Stimulated activated CD4-positive, alpha-beta T cell treated with anti-CD3 and anti-CD28 coated beads, Interleukin-2, amount 100 ng/mL, for 24 hours (primary cell): ENCODE measurements around the gene CPXM2.
"Not testable (repeated sequence)": the region's sequence is repeated elsewhere in the genome, so short reads cannot be mapped to it uniquely, and the experiment has no call there.

ENCODE experiments used
- DNase-seq, 2 donors: peaks; one replicate each; pipeline ENCODE4 v3.0.0-alpha.2; 2020

CPXM2 gene

GRCh38 chr10:123766012-123766411 lies 125.6 kb downstream of the CPXM2 start:
- no peak for DNase-seq

GRCh38 chr10:123761666-123762230 lies 129.9 kb downstream of the CPXM2 start:
- no peak for DNase-seq

GRCh38 chr10:123761038-123761428 lies 130.6 kb downstream of the CPXM2 start:
- DNase-seq: no peak

GRCh38 chr10:123760356-123761037 lies 131.1 kb downstream of the CPXM2 start:
- no peak for DNase-seq

- DNase-seq: no peak
Observed at GRCh38 chr10:123759501-123760031, 132.0 kb downstream of the CPXM2 start.

GRCh38 chr10:123759041-123759440 lies 132.6 kb downstream of the CPXM2 start:
- DNase-seq: no peak

GRCh38 chr10:123757853-123758252 lies 133.8 kb downstream of the CPXM2 start:
- DNase-seq: no peak

- no peak for DNase-seq
Observed at GRCh38 chr10:123755061-123755460, 136.5 kb downstream of the CPXM2 start.

- no peak for DNase-seq
Observed at GRCh38 chr10:123754123-123754522, 137.5 kb downstream of the CPXM2 start.

GRCh38 chr10:123751342-123752134 lies 140.1 kb downstream of the CPXM2 start:
- no peak for DNase-seq

GRCh38 chr10:123750901-123751300 lies 140.7 kb downstream of the CPXM2 start:
- DNase-seq: no peak

GRCh38 chr10:123748711-123749110 lies 142.9 kb downstream of the CPXM2 start:
- DNase-seq: no peak

GRCh38 chr10:123747426-123747825 lies 144.2 kb downstream of the CPXM2 start:
- no peak for DNase-seq

GRCh38 chr10:123746942-123747341 lies 144.7 kb downstream of the CPXM2 start:
- no peak for DNase-seq

GRCh38 chr10:123746520-123746919 lies 145.1 kb downstream of the CPXM2 start:
- no peak for DNase-seq

GRCh38 chr10:123746061-123746460 lies 145.5 kb downstream of the CPXM2 start:
- DNase-seq: no peak

GRCh38 chr10:123744224-123744536 lies 147.4 kb downstream of the CPXM2 start:
- DNase-seq: no peak

- no peak for DNase-seq
Observed at GRCh38 chr10:123743441-123744223, 148.0 kb downstream of the CPXM2 start.

- DNase-seq: no peak
Observed at GRCh38 chr10:123742751-123743440, 148.7 kb downstream of the CPXM2 start.

- DNase-seq: no peak
Observed at GRCh38 chr10:123741711-123742110, 149.9 kb downstream of the CPXM2 start.

GRCh38 chr10:123741146-123741545 lies 150.5 kb downstream of the CPXM2 start:
- DNase-seq: no peak

GRCh38 chr10:123736917-123737316 lies 154.7 kb downstream of the CPXM2 start:
- not testable (repeated sequence) for DNase-seq

GRCh38 chr10:123729523-123729922 lies 162.1 kb downstream of the CPXM2 start:
- DNase-seq: no peak
